ENCODE results near the gene F8.
A peak's percentile ranks its signal among the peaks of the same experiment; 100 is the strongest.

The F8 gene

GRCh38 chrX:155055494-155055893 is 33.0 kb upstream of the F8 start:
- Histone ChIP-seq H3K4me1 (ENCODE audit: control insufficient read depth, insufficient read depth, low read length) (no peaks in the 10 kb centered on the region), H3K9ac (ENCODE audit: low read depth, low read length) (no peak overlapping the region), H3K27me3 (ENCODE audit: control insufficient read depth, insufficient read depth, low read length) (no peaks in the 10 kb centered on the region), H3K9me3 (replicated peaks; ENCODE audit: low read length) (no peaks in the 10 kb centered on the region), H3K4me3 (ENCODE audit: low read length) (no peak overlapping the region), H3K4me2 (ENCODE audit: low read length) (no peak overlapping the region), H3K36me3 (ENCODE audit: insufficient read depth, low read length) (no peaks in the 10 kb centered on the region)

- Histone ChIP-seq H3K36me3 (ENCODE audit: insufficient read depth, low read length) (peaks cover 3% of the 10 kb centered on the region), H3K4me2 (ENCODE audit: low read length) (no peak overlapping the region), H3K27me3 (ENCODE audit: control insufficient read depth, insufficient read depth, low read length) (no peaks in the 10 kb centered on the region), H3K4me1 (ENCODE audit: control insufficient read depth, insufficient read depth, low read length) (no peaks in the 10 kb centered on the region), H3K9me3 (replicated peaks; ENCODE audit: low read length) (no peaks in the 10 kb centered on the region), H3K4me3 (ENCODE audit: low read length) (no peak overlapping the region), H3K9ac (ENCODE audit: low read depth, low read length) (no peak overlapping the region)
These were observed 31.7 kb upstream of the F8 start for GRCh38 chrX:155054255-155054654.

DNA sequence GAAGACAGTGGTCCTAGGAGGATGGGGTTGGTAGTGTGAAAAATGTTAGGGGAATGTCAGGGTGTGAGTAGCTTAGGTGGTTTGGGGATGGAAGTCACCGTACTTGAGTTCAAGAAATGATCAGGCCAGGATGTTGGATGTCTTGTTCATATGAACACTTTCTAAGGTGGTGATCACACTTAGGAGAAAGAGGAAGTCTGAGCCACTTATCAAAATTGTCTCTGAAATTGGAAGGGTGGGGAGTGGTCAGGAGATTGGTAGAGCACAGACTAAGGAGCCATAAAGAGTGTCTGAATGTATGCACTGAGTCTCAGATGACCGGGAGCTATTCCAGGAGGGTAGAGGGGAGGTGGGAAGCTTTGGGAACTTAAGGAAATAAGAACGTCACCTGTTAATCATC is 31.1 kb upstream of the F8 start:
- Histone ChIP-seq H3K4me2 (ENCODE audit: low read length) (no peak overlapping the region), H3K9me3 (replicated peaks; ENCODE audit: low read length) (no peaks in the 10 kb centered on the region), H3K4me3 (ENCODE audit: low read length) (no peak overlapping the region), H3K9ac (ENCODE audit: low read depth, low read length) (no peak overlapping the region), H3K4me1 (ENCODE audit: control insufficient read depth, insufficient read depth, low read length) (no peaks in the 10 kb centered on the region), H3K27me3 (ENCODE audit: control insufficient read depth, insufficient read depth, low read length) (no peaks in the 10 kb centered on the region), H3K36me3 (ENCODE audit: insufficient read depth, low read length) (peaks cover 3% of the 10 kb centered on the region)

DNA sequence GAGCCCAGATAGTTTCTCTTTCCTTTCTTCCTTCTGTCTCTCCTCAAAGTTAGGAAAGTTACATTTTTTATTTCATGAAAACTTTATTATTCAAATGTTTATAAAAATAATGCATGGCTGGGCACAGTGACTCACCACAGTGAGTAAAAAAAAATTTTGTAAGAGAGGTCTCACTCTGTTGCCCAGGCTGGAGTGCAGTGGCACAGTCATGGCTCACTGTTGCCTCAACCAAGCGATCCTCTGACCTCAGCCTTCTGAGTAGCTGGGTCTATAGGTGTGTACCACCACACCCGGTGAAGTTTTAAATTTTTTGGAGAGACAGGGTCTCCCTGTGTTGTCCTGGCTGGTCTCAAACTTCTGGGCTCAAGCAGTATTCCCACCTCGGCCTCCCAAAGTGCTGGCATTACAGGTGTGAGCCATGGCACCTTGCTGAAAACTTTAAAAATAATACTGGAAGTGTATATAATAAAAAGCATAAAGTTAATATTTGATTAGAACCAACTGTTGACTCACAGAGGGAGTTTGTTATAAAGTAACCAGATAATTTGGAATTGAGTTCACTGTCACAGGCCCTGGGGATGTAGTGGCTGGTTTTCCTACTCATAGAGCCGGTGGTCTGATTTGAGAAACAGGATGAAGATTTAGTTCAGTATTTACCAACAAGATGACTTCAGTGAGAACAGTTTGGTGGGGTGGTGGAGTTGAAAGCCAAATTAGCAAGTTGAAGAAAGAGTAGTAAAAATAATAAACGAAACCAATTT is 30.4 kb upstream of the F8 start:
- Histone ChIP-seq H3K36me3 (ENCODE audit: insufficient read depth, low read length) (peaks cover 3% of the 10 kb centered on the region), H3K4me2 (ENCODE audit: low read length) (no peak overlapping the region), H3K9ac (ENCODE audit: low read depth, low read length) (no peak overlapping the region), H3K27me3 (ENCODE audit: control insufficient read depth, insufficient read depth, low read length) (no peaks in the 10 kb centered on the region), H3K4me3 (ENCODE audit: low read length) (no peak overlapping the region), H3K4me1 (ENCODE audit: control insufficient read depth, insufficient read depth, low read length) (no peaks in the 10 kb centered on the region), H3K9me3 (replicated peaks; ENCODE audit: low read length) (no peaks in the 10 kb centered on the region)

DNA sequence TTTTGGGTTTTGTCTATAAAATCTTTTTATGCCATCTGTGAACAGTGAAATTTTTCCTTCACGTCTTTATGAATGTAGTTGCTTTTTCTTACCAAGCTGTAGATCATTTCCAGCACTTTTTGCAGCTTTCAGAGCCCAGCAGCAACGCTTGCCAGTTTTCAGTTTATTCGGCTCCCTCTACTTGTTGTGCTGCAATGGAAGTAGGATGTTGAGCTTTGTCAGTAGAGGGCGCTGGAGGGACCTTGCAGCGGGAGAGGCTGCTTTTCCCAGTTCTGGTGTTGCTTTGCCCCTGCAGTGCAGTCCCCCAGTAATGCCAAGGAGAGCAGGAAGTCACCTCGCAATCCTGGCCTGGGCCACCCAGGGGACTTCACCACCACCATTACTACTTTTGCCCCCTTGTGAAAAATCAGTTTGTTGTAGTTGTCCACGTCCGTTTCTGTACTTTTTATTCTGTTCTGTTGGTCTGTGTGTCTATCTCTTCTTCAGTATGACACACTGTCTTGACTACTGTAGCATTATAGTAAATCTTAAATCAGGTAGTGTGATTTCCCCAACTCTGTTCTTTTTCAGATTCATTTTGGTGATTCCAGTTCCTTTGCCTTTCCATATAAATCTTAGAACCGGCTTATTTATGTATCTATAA is 26.6 kb upstream of the F8 start:
- peaks cover 3% of the 10 kb centered on the region for H3K36me3 ChIP-seq (ENCODE audit: insufficient read depth, low read length)
- no peak overlapping the region for H3K4me3 ChIP-seq (ENCODE audit: low read length)
- no peak overlapping the region for H3K9ac ChIP-seq (ENCODE audit: low read depth, low read length)
- no peaks in the 10 kb centered on the region for H3K27me3 ChIP-seq (ENCODE audit: control insufficient read depth, insufficient read depth, low read length)
- H3K4me2 ChIP-seq (ENCODE audit: low read length): no peak overlapping the region
- no peaks in the 10 kb centered on the region for H3K9me3 ChIP-seq (replicated peaks; ENCODE audit: low read length)
- H3K4me1 ChIP-seq (ENCODE audit: control insufficient read depth, insufficient read depth, low read length): no peaks in the 10 kb centered on the region

DNA sequence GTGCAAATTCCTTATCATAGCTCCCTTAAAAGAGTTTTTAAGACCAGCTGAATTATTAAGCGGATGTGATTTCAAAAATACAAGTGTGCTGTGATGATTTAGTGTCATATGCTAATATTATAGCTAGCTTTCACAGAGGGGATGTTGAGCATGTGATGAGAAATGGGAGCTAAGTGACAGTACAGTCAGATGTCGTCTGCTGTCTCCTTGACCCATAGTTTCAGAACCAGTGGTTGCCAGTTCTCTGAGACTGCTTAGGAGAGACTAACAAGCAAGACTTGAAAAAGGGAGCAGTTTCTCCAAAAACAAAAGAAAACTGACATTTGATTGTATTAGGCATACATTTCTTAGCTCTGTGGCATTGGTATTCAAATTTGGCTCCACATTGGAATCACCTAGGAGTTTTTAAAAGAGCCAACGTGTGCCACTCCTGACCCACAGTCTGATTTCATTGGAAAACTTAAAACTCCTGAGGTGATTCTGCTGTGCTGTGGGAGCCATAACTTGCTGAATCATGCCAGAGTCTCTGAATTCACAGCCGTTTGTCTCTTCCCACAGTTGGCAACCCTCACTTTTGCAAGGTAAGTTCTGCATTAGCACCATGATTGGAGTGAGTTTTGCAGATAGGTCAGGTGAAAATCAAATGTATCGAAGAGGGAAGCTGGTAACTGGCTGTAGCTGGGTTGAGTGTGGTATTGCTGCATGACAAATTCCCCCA is 24.4 kb upstream of the F8 start:
- H3K4me1 ChIP-seq (ENCODE audit: control insufficient read depth, insufficient read depth, low read length): no peaks in the 10 kb centered on the region
- H3K4me3 ChIP-seq (ENCODE audit: low read length): no peak overlapping the region
- no peaks in the 10 kb centered on the region for H3K9me3 ChIP-seq (replicated peaks; ENCODE audit: low read length)
- no peak overlapping the region for H3K9ac ChIP-seq (ENCODE audit: low read depth, low read length)
- H3K36me3 ChIP-seq (ENCODE audit: insufficient read depth, low read length): peaks cover 3% of the 10 kb centered on the region
- H3K4me2 ChIP-seq (ENCODE audit: low read length): no peak overlapping the region
- H3K27me3 ChIP-seq (ENCODE audit: control insufficient read depth, insufficient read depth, low read length): no peaks in the 10 kb centered on the region

GRCh38 chrX:155046129-155046810 is 23.7 kb upstream of the F8 start:
- H3K4me1 ChIP-seq (ENCODE audit: control insufficient read depth, insufficient read depth, low read length): no peaks in the 10 kb centered on the region
- H3K27me3 ChIP-seq (ENCODE audit: control insufficient read depth, insufficient read depth, low read length): no peaks in the 10 kb centered on the region
- H3K9ac ChIP-seq (ENCODE audit: low read depth, low read length): no peak overlapping the region
- H3K36me3 ChIP-seq (ENCODE audit: insufficient read depth, low read length): peaks cover 3% of the 10 kb centered on the region
- H3K9me3 ChIP-seq (replicated peaks; ENCODE audit: low read length): no peaks in the 10 kb centered on the region
- H3K4me3 ChIP-seq (ENCODE audit: low read length): no peak overlapping the region
- no peak overlapping the region for H3K4me2 ChIP-seq (ENCODE audit: low read length)

DNA sequence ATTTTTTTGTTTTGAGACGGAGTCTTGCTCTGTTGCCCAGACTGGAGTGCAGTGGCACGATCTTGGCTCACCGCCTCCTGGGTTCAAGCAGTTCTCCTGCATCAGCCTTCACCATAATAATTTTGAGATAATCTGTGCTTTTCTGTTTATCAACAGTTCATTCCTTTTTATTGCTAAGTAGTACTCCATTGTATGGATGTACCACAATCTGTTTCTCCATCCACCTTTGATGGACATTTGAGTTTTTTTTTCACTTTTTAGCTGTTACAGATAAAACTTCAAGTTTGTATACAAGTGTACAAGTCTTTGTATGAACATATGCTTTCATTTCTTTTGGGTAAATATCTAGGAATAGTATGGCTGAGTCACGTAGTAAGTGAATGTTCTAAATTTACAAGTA is 13.2 kb upstream of the F8 start:
- no peak overlapping the region for H3K4me2 ChIP-seq (ENCODE audit: low read length)
- peaks cover 4% of the 10 kb centered on the region for H3K9me3 ChIP-seq (replicated peaks; ENCODE audit: low read length)
- H3K9ac ChIP-seq (ENCODE audit: low read depth, low read length): no peak overlapping the region
- no peaks in the 10 kb centered on the region for H3K4me1 ChIP-seq (ENCODE audit: control insufficient read depth, insufficient read depth, low read length)
- no peaks in the 10 kb centered on the region for H3K27me3 ChIP-seq (ENCODE audit: control insufficient read depth, insufficient read depth, low read length)
- no peak overlapping the region for H3K4me3 ChIP-seq (ENCODE audit: low read length)
- H3K36me3 ChIP-seq (ENCODE audit: insufficient read depth, low read length): no peaks in the 10 kb centered on the region

- H3K36me3 ChIP-seq (ENCODE audit: insufficient read depth, low read length): no peaks in the 10 kb centered on the region
- H3K9me3 ChIP-seq (replicated peaks; ENCODE audit: low read length): peaks cover 4% of the 10 kb centered on the region
- H3K4me3 ChIP-seq (ENCODE audit: low read length): no peak overlapping the region
- peaks cover 8% of the 10 kb centered on the region for H3K4me1 ChIP-seq (ENCODE audit: control insufficient read depth, insufficient read depth, low read length)
- H3K4me2 ChIP-seq (ENCODE audit: low read length): no peak overlapping the region
- no peaks in the 10 kb centered on the region for H3K27me3 ChIP-seq (ENCODE audit: control insufficient read depth, insufficient read depth, low read length)
- H3K9ac ChIP-seq (ENCODE audit: low read depth, low read length): no peak overlapping the region
These were observed 9.1 kb upstream of the F8 start for GRCh38 chrX:155031657-155032056.

DNA sequence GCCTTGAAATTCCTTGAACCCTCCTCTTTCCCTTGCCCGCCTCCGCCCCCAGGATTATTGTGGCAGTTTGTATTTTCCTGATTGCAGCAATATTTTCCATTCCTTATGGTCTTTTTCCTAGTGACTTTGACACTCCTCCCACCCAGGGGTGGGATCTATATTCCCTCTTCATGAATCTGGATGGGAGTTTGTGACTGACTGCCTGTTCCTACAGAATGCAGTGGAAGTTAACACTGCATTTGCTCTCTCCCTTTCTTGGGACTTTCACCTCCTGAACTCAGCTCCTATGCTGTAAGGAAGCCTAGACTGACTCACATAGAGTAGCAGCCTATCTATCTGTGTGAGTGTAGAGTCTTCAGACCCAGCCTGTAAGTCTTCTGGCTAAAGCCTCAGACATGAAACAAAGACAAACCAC is 6.4 kb upstream of the F8 start:
- Histone ChIP-seq H3K27me3 (ENCODE audit: control insufficient read depth, insufficient read depth, low read length) (no peaks in the 10 kb centered on the region), H3K9me3 (replicated peaks; ENCODE audit: low read length) (no peaks in the 10 kb centered on the region), H3K36me3 (ENCODE audit: insufficient read depth, low read length) (no peaks in the 10 kb centered on the region), H3K4me3 (ENCODE audit: low read length) (no peak overlapping the region), H3K9ac (ENCODE audit: low read depth, low read length) (no peak overlapping the region), H3K4me2 (ENCODE audit: low read length) (no peak overlapping the region), H3K4me1 (ENCODE audit: control insufficient read depth, insufficient read depth, low read length) (peaks cover 8% of the 10 kb centered on the region)

GRCh38 chrX:155028129-155028528 is 5.6 kb upstream of the F8 start:
- Histone ChIP-seq H3K4me1 (ENCODE audit: control insufficient read depth, insufficient read depth, low read length) (peaks cover 8% of the 10 kb centered on the region), H3K9me3 (replicated peaks; ENCODE audit: low read length) (no peaks in the 10 kb centered on the region), H3K27me3 (ENCODE audit: control insufficient read depth, insufficient read depth, low read length) (no peaks in the 10 kb centered on the region), H3K36me3 (ENCODE audit: insufficient read depth, low read length) (no peaks in the 10 kb centered on the region), H3K4me3 (ENCODE audit: low read length) (peak overlapping the region; percentile 73), H3K9ac (ENCODE audit: low read depth, low read length) (peak overlapping the region; percentile 86), H3K4me2 (ENCODE audit: low read length) (peak overlapping the region; percentile 73)
